GM12891 (cell line): ENCODE results near the gene RABIF.

ENCODE experiments used
- DNase-seq: peaks from one replicate; pipeline ENCODE4 v3.0.0; 2011; ENCODE audit warnings: low spot score; ENCODE audit not compliant: insufficient read length
- FAIRE-seq: peaks from 2 replicates; lab custom pipeline; 2011; peaks lifted over from hg19 to GRCh38; lab: Jason Lieb, UNC
- PAX5 ChIP-seq: IDR thresholded peaks from 2 replicates; pipeline ENCODE4 v1.6.1; 2011; ENCODE audit warnings: low read length, moderate library complexity, mild to moderate bottlenecking; ENCODE audit not compliant: insufficient read depth, severe bottlenecking
- POLR2A ChIP-seq: IDR thresholded peaks from 2 replicates; pipeline ENCODE4 v1.6.1; 2011; ENCODE audit warnings: low read depth, low read length, control low read depth
- POLR2AphosphoS5 ChIP-seq: IDR thresholded peaks from 2 replicates; pipeline ENCODE4 v1.6.1; 2011; ENCODE audit warnings: low read depth, low read length, control low read depth
- POU2F2 ChIP-seq: IDR thresholded peaks from 2 replicates; pipeline ENCODE4 v1.6.1; 2011; ENCODE audit warnings: low read depth, mild to moderate bottlenecking, control low read depth, low read length, moderate library complexity
- SPI1 ChIP-seq: IDR thresholded peaks from 2 replicates; pipeline ENCODE4 v1.6.1; 2011; ENCODE audit warnings: low read depth, low read length, control low read depth
- TAF1 ChIP-seq: IDR thresholded peaks from 2 replicates; pipeline ENCODE4 v1.6.1; 2011; ENCODE audit warnings: low read depth, low read length, control low read depth

Gene RABIF

DNA sequence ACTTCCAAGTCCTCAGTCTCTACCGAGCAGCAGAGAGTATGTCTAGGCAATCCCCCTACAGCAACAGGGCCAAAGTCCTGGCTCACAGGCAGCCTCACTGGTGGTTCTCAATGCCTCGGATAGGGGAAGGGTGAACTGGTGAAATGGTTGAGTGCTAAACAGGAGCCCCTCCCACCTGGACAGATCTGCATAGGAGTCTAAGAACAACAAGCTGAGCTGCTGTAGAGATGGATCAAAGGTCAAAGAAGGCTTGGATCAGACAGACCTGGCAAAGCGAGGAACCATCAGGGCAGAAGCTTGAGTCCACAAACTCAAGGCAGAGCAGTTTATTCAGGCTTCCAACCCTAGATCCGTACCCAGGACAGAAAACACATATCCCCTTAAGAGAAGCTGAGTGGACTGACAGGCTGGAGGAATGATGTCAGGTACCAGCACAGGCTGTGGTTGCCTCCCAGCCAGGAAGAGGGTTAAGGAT lies 31.8 kb downstream of the RABIF start:
- DNase-seq (no peak), FAIRE-seq (no peak)
- TF ChIP-seq POLR2AphosphoS5 (no peak), POU2F2 (no peak)

DNA sequence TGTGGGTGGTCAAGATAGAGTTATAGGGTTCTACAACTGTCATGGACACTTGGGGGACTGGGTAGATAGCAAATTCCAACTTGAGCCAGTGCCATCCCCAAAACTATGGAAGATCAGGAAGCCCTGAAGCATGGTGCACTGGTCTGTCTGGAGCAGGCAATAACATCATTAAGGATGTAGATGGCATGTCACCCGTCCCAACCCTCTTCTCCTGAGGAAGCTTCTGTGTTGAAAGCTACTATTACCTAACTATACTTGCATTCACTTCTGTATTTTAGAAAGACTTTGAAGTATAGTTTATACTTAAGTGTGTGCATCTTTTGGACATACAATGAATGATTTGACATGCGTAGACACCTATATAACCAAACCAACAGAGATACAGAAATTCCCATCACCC lies 32.9 kb downstream of the RABIF start:
- FAIRE-seq: no peak
- DNase-seq: no peak
- TF ChIP-seq TAF1: no peak
- TF ChIP-seq POLR2A: no peak
- TF ChIP-seq POLR2AphosphoS5: no peak
- TF ChIP-seq PAX5: no peak
- TF ChIP-seq SPI1: no peak
- TF ChIP-seq POU2F2: no peak

DNA sequence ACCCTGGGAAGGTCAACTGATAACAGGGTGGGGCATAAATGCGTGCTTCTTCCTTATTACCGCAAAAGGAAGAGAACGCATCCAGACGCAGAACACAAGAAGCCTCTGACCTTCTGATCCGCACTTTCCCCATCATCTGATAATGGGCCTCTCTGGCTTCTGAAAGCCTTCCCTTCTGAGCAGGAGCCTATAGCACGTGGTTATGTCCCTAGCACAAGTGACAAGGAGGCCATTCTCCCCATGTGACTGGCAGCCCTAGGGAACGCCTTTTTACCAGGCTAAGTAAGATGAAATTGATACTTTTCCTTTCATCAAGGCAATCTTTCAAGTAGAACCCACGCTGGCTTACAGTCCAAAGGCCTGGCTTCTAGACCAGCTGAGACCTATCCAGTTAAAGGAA lies 34.2 kb downstream of the RABIF start:
- no peak for DNase-seq
- no peak for FAIRE-seq
- TF ChIP-seq POU2F2: no peak
- no peak for TF ChIP-seq POLR2AphosphoS5
- TF ChIP-seq SPI1: no peak
- no peak for TF ChIP-seq POLR2A
- TF ChIP-seq TAF1: no peak
- no peak for TF ChIP-seq PAX5

DNA sequence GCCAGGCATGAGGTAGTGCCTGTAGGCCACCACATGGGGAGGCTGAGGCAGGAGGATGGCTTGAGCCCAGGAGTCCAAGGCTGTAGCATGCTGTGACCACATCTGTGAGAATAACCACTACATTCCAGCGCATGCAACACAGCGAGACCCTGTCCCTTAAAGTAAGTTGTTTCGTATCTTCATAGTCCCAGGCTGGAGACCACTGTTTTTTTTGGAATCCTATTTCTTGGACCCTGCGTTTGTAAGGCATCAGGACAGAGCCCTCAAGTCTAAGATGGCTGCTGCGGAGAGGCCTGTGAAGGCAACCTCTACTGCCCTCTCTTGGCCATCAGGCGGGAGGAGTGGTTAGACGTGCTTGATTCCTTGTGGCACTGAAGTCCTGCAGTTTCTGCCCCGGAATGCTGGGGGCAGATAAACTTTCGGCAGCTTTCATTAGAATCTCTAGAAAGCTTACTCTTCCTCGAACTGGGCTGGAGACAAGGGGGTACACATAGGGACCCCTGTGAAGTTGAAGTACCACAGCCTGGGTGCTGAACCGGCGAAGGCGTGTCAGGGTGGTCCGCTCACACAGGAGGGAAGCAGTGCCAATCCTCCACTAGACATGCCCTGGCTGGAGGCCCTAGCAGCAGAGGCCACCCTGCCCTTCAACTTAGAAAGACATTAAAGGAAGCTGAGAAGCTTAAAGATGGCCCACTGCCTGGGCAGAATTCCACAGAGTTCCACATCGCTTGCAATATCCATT lies 36.6 kb downstream of the RABIF start:
- FAIRE-seq (peak; percentile 79), DNase-seq (peak; percentile 59)
- no peak for TF ChIP-seq PAX5
- TF ChIP-seq POU2F2: no peak
- TF ChIP-seq TAF1: no peak
- TF ChIP-seq POLR2A: no peak
- no peak for TF ChIP-seq SPI1
- TF ChIP-seq POLR2AphosphoS5: no peak

DNA sequence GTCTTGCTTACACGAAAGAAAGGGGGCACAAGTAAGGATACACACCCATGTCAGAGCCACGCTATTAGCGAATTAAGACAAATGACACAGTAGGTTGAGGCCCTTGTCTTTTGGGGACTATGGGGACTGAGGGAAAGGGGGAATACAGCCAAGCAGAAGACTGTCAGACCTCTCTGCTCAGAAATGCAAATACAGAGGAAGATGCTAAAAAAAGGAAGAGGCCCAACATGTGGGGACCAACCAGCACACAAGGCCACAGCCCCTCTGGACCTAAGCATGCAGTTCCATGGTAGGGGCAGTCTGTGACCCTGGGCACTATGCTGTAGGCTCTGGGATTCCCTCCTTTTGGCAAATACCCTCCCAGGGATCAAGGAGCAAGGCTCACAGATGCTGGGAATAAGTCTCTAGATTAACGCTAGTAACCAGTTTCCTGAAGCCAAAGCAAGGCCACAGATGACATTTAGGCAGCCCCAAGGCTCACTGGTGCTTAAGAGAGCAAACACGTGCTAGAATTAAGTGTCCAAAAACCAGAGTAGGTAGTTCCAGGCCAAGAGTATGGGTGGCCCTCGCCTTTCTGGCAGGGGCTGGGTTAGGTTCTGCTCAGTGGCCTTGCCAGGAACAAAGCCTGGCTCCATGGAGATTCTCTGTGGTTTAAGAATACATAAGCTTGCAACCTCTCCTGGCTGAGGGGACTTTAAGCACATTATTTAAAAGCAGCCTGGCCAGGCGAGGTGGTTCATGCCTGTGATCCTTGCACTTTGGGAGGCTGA lies 38.2 kb downstream of the RABIF start:
- FAIRE-seq: peak; percentile 38
- TF ChIP-seq POU2F2 (no peak), SPI1 (peak; percentile 61), TAF1 (no peak)

DNA sequence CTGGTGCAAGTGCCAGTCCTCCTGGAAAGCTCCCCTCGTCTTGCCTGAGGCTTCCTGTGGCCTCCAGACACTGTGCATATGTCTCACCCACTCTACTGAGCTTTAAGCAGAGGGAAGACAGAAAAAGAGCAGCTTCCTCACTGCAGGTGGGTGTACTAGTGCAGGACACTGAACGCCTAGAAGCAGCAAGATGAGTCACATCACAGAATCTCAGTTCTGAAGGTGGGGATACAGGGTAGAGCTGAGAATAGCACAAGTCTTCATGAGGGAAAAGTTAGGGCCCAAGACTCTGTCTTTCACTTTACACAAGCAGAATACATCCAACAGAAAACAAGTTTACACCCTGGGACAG lies 40.8 kb downstream of the RABIF start:
- no peak for TF ChIP-seq POLR2A
- peak; percentile 61 for TF ChIP-seq SPI1
- TF ChIP-seq PAX5: no peak
- TF ChIP-seq POU2F2: peak; percentile 53; the same call in 1 of the 2 replicates
- TF ChIP-seq POLR2AphosphoS5: no peak
- TF ChIP-seq TAF1: no peak
- DNase-seq: peak; percentile 68
- peak; percentile 83 for FAIRE-seq

More for the DNA sequence above, 38.2 kb downstream of the RABIF start:
- no peak for DNase-seq

DNA sequence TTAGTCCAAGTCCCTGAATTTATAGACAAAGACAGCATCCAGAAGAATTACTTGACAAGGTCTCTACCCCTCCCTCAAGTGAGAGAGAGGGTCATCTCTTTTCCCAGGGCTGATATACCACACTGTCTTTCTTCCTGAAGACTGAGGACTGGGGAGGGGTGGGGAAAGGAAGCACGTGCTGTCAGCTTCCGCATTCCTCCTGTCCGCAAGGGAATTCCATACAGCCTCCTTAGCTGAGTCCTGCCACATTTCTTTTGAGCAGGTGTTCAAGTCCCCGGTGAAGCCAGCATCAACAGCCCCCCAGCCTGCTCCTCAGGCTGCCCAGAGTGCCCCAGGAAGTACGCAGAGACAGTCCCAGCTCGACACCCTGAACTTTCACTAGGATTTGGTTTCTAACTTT lies 44.0 kb downstream of the RABIF start:
- FAIRE-seq: no peak
- no peak for DNase-seq
- TF ChIP-seq POU2F2 (no peak), POLR2AphosphoS5 (no peak), POLR2A (no peak), PAX5 (no peak), SPI1 (no peak), TAF1 (no peak)

DNA sequence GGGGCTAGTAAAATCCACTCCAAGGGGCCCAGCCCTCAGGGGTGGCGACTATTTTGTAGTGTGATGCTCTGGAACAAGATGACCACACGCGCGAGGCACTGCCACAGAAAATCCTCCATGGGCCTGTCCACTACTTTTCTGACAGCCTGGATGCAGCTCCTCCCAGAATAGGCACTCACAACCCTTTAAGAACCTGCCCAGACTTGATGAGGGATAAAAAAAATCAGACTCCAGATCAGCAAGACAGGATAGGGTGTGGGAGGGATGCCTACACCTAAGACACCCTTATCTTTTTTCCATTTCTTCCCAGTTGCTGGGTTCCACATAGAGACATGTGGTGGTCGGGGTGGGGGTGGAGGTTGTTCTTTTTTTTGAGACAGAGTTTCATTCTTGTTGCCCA lies 44.7 kb downstream of the RABIF start:
- no peak for DNase-seq
- TF ChIP-seq POLR2A: no peak
- TF ChIP-seq TAF1: no peak
- no peak for TF ChIP-seq POLR2AphosphoS5
- TF ChIP-seq POU2F2: no peak
- TF ChIP-seq PAX5: no peak
- TF ChIP-seq SPI1: no peak
- FAIRE-seq: no peak

DNA sequence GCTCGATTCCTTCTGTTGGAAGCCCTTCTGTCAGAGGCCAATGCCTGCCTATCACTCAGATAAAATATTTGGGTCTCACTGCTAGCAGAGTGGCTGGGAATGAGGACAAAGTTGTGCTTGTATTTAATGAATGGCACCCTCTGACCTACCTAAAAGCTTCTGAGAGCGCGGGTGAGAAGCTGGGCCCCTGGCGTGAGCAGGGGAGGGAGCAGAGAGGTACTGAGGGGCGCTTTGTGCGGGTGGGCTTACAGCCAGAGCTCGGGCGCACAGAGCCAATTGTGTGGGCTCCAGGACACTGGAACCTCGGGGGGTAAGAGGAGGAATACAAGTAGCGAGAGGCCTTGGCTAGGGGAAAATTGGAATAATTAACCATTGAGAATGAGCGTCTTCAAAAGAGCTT lies 45.9 kb downstream of the RABIF start:
- TF ChIP-seq POU2F2: no peak
- no peak for TF ChIP-seq POLR2A
- no peak for TF ChIP-seq TAF1
- no peak for TF ChIP-seq PAX5
- TF ChIP-seq SPI1: no peak
- TF ChIP-seq POLR2AphosphoS5: no peak
- FAIRE-seq (no peak), DNase-seq (no peak)

DNA sequence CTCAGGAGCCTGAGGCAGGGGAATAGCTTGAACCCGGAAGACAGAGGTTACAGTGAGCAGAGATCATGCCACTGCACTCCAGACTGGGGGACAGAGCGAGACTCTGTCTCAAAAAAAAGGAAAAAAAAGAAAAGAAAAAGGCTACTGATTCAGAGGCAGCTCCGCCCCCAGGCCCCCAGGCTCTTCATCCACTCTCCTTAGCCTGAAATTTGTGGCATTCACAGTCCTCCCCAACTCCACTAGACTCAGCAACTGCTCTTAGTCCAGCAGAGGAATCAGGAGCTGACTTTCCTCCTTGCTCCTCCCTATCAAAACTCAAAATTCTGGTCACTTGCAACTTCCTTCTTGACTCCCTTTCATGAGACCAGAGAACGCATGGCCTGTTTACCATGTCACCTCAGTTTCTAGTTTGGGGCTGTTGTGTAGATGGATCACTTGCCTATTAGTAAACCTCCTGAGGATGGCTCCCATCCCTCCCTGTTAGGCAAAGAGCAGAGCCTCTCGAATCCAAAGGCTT lies 51.1 kb downstream of the RABIF start:
- DNase-seq: no peak
- no peak for TF ChIP-seq PAX5
- no peak for TF ChIP-seq POLR2AphosphoS5
- TF ChIP-seq SPI1: no peak
- TF ChIP-seq POU2F2: no peak
- no peak for TF ChIP-seq TAF1
- TF ChIP-seq POLR2A: no peak
- no peak for FAIRE-seq
